GM23338 (cell line): ENCODE data around the gene CIART. TPM values are rescaled to one million over a fixed set of nuclear protein-coding genes. Genes with fewer than 3 reads are reported as not detected.

ENCODE experiments used
- ATAC-seq: fragments of 200-7000 bp; cut with Tn5 transposase; 3 replicates; pipeline ENCODE4 v1.9.1; 2020
- DNase-seq: peaks from one replicate; pipeline ENCODE4 v3.0.0-alpha.2; 2015; ENCODE audit warnings: low spot score
- H2AFZ ChIP-seq: fragments of 200-600 bp; sonication (generic); 2 replicates; pipeline ENCODE4 v1.8.0; 2016; ENCODE audit warnings: antibody characterized with exemption, mild to moderate bottlenecking, moderate library complexity
- H3F3A ChIP-seq: fragments of 200-600 bp; sonication (generic); replicated peaks from 2 replicates; pipeline ENCODE4 v1.8.0; 2017; ENCODE audit warnings: antibody characterized with exemption, mixed run types, low read depth
- H3K27ac ChIP-seq: fragments of 200-600 bp; sonication (generic); 2 replicates; pipeline ENCODE4 v1.6.1; 2016; ENCODE audit warnings: low read depth
- H3K27me3 ChIP-seq: fragments of 200-600 bp; sonication (generic); 2 replicates; pipeline ENCODE4 v1.8.0; 2016; ENCODE audit warnings: mild to moderate bottlenecking, mixed run types, moderate library complexity; ENCODE audit not compliant: insufficient read depth
- H3K36me3 ChIP-seq: fragments of 200-600 bp; sonication (generic); 2 replicates; pipeline ENCODE4 v1.8.0; 2016; ENCODE audit warnings: mild to moderate bottlenecking; ENCODE audit not compliant: insufficient read depth
- H3K4me1 ChIP-seq: fragments of 200-600 bp; sonication (generic); 2 replicates; pipeline ENCODE4 v1.8.0; 2016; ENCODE audit warnings: mild to moderate bottlenecking, moderate library complexity; ENCODE audit not compliant: insufficient read depth
- H3K4me2 ChIP-seq: fragments of 200-600 bp; sonication (generic); 2 replicates; pipeline ENCODE4 v1.7.1; 2017; ENCODE audit warnings: mixed run types
- H3K4me3 ChIP-seq: fragments of 200-600 bp; sonication (generic); 2 replicates; pipeline ENCODE4 v1.6.1; 2016; ENCODE audit warnings: mixed run types
- H3K79me2 ChIP-seq: fragments of 200-600 bp; sonication (generic); replicated peaks from 2 replicates; pipeline ENCODE4 v1.8.0; 2017; ENCODE audit warnings: mild to moderate bottlenecking; ENCODE audit not compliant: insufficient read depth
- H3K9me2 ChIP-seq: fragments of 200-600 bp; sonication (generic); 2 replicates; pipeline ENCODE4 v1.8.0; 2017; ENCODE audit not compliant: insufficient read depth
- H4K20me1 ChIP-seq: fragments of 200-600 bp; sonication (generic); replicated peaks from 2 replicates; pipeline ENCODE4 v1.8.0; 2017; ENCODE audit warnings: mild to moderate bottlenecking; ENCODE audit not compliant: insufficient read depth
- H3K27ac Mint-ChIP-seq: 2 replicates; pipeline ENCODE4 v1.8.0; 2020; ENCODE audit warnings: inconsistent platforms, mild to moderate bottlenecking, moderate library complexity, mixed read lengths
- H3K27me3 Mint-ChIP-seq: 3 replicates; pipeline ENCODE4 v1.8.0; 2022; ENCODE audit warnings: low read depth, mild to moderate bottlenecking, moderate library complexity, mixed read lengths, inconsistent platforms; ENCODE audit not compliant: insufficient read depth, poor library complexity
- H3K36me3 Mint-ChIP-seq: 3 replicates; pipeline ENCODE4 v1.8.0; 2021; ENCODE audit warnings: low read depth, mild to moderate bottlenecking, inconsistent platforms, moderate library complexity, mixed read lengths
- H3K4me1 Mint-ChIP-seq: 3 replicates; pipeline ENCODE4 v1.8.0; 2020; ENCODE audit warnings: mild to moderate bottlenecking, inconsistent platforms, mixed read lengths
- H3K4me3 Mint-ChIP-seq: 3 replicates; pipeline ENCODE4 v1.8.0; 2021; ENCODE audit warnings: moderate library complexity, mild to moderate bottlenecking, inconsistent platforms, mixed read lengths
- H3K9me3 Mint-ChIP-seq: 3 replicates; pipeline ENCODE4 v1.8.0; 2020; ENCODE audit warnings: moderate library complexity, mild to moderate bottlenecking, inconsistent platforms, mixed read lengths
- CREB1 ChIP-seq: fragments of 250-450 bp; sonication (Bioruptor Pico); IDR thresholded peaks from 2 replicates; pipeline ENCODE4 v1.5.0; 2020; ENCODE audit warnings: low read depth, mild to moderate bottlenecking, moderate library complexity
- CTCF ChIP-seq, 2 experiments: fragments of 200-600 bp in 1 of 2; sonication (generic) in 1 of 2; conservative IDR thresholded peaks; 2 replicates each; pipeline versions ENCODE4 v1.5.1 to v1.6.1; 2016 to 2017; ENCODE audit warnings: antibody characterized with exemption in 2 of 2, low read depth in 2 of 2, mild to moderate bottlenecking in 2 of 2, moderate library complexity in 1 of 2
- EZH2phosphoT487 ChIP-seq: fragments of 200-600 bp; sonication (generic); IDR thresholded peaks from one replicate; pipeline ENCODE4 v1.8.1; 2018; ENCODE audit warnings: antibody characterized with exemption; ENCODE audit not compliant: unreplicated experiment
- JUNB ChIP-seq: IDR thresholded peaks from one replicate; pipeline ENCODE4 v1.6.1; 2016; ENCODE audit warnings: antibody characterized with exemption; ENCODE audit not compliant: unreplicated experiment
- NANOG ChIP-seq: IDR thresholded peaks from 2 replicates; pipeline ENCODE4 v1.6.1; 2016; ENCODE audit warnings: antibody characterized with exemption, borderline replicate concordance
- POLR2AphosphoS5 ChIP-seq: IDR thresholded peaks from 2 replicates; pipeline ENCODE4 v1.6.1; 2016; ENCODE audit warnings: antibody characterized with exemption, low read depth
- REST ChIP-seq: IDR thresholded peaks from one replicate; pipeline ENCODE4 v1.6.1; 2018; ENCODE audit warnings: antibody characterized with exemption; ENCODE audit not compliant: unreplicated experiment
- STAT1 ChIP-seq: IDR thresholded peaks from one replicate; pipeline ENCODE4 v1.6.1; 2016; ENCODE audit warnings: antibody characterized with exemption; ENCODE audit not compliant: unreplicated experiment
- ZNF114 ChIP-seq: fragments of 250-450 bp; sonication (Bioruptor Pico); IDR thresholded peaks from 2 replicates; pipeline ENCODE4 v1.5.0; 2020; ENCODE audit warnings: mild to moderate bottlenecking, moderate library complexity
- ZNF331 ChIP-seq: fragments of 250-450 bp; sonication (Bioruptor Pico); IDR thresholded peaks from 2 replicates; pipeline ENCODE4 v1.5.0; 2020; ENCODE audit warnings: low read depth, mild to moderate bottlenecking, moderate library complexity
- ZNF462 ChIP-seq: fragments of 250-450 bp; sonication (Bioruptor Pico); IDR thresholded peaks from 2 replicates; pipeline ENCODE4 v1.5.0; 2020; ENCODE audit warnings: mild to moderate bottlenecking, moderate library complexity
- polyA plus RNA-seq: library from polyadenylated mRNA; unstranded; fragments of >200 nt; fragmentation: Nextera tagmentation; extraction: Ambion mirVana; gene quantifications from 2 replicates; pipeline ENCODE4 v1.2.1, GENCODE V29; 2016
- total RNA-seq: library from RNA; depleted of rRNA; stranded (reverse); fragments of >200 nt; shearing (Covaris generic); gene quantifications from 2 replicates; pipeline ENCODE4 v1.2.3, GENCODE V29; 2014
- TF ChIP-seq, protein P1 (sequence below): IDR thresholded peaks from 2 replicates; pipeline ENCODE4 v1.6.1; 2016; ENCODE audit warnings: antibody characterized with exemption

CIART gene
- total and polyA plus RNA-seq, 2 experiments from 2014 or later: 9.3 to 16.4 TPM

DNA sequence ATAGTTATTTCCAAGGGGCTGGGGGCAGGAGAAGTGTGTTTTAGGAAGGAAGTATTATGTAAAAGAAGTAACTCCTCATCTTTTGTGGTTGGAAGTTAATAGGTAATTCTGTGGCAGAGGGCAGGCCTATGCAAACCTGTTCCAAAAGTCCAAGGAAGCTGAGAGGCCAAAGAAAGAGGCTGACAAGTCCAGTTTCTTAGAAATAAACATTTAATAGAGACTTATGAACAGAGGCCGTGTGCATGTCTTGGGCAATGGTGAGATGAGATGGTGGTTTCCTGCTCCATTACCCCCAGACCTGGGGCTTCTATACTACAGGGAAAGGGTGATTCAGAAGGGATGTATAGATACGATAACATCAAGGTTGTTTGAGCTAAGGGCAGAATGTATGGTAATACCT is 32.4 kb upstream of the CIART start (continued):
- no peak for TF ChIP-seq JUNB
- no peak for TF ChIP-seq ZNF331
- TF ChIP-seq REST: no peak
- TF ChIP-seq EZH2phosphoT487: no peak
- no peak for TF ChIP-seq CTCF (conservative IDR thresholded peaks at IDR 0.05; ENCODE audit: low read depth in 2 of 2)
- TF ChIP-seq, protein P1, sequence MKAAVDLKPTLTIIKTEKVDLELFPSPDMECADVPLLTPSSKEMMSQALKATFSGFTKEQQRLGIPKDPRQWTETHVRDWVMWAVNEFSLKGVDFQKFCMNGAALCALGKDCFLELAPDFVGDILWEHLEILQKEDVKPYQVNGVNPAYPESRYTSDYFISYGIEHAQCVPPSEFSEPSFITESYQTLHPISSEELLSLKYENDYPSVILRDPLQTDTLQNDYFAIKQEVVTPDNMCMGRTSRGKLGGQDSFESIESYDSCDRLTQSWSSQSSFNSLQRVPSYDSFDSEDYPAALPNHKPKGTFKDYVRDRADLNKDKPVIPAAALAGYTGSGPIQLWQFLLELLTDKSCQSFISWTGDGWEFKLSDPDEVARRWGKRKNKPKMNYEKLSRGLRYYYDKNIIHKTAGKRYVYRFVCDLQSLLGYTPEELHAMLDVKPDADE: no peak
- no peak for TF ChIP-seq ZNF114 (CRISPR knock-in tag)
- TF ChIP-seq STAT1: no peak
- no peak for TF ChIP-seq NANOG
- TF ChIP-seq CREB1: no peak

- H3K4me3 ChIP-seq: peak overlapping the region; percentile 88
- peak overlapping the region; percentile 91 for H3K4me3 Mint-ChIP-seq
- TF ChIP-seq POLR2AphosphoS5 (no peak), ZNF462 (CRISPR knock-in tag) (0 out of 2 replicates have a peak, but pooled peaks have one; percentile 2), CREB1 (0 out of 2 replicates have a peak, but pooled peaks have one; percentile 8)
Observed at GRCh38 chr1:150256198-150256553, 26.2 kb upstream of the CIART start.

More at GRCh38 chr1:150256198-150256553, 26.2 kb upstream of the CIART start:
- peak overlapping the region; percentile 95 for H3K4me2 ChIP-seq
- peaks cover 3% of the 10 kb centered on the region; the same call in 1 of the 2 replicates for H3K36me3 ChIP-seq
- Mint-ChIP-seq H3K27me3 (peaks cover 7% of the 10 kb centered on the region), H3K36me3 (peaks cover 8% of the 10 kb centered on the region; the same call in 2 of the 3 replicates), H3K9me3 (peaks cover 2% of the 10 kb centered on the region; the same call in 2 of the 3 replicates), H3K27ac (peak overlapping the region; percentile 98), H3K4me1 (peaks cover 36% of the 10 kb centered on the region)
- peaks cover 24% of the 10 kb centered on the region; the same call in 1 of the 2 replicates for H3F3A ChIP-seq
- H2AFZ ChIP-seq: no peak overlapping the region
- peaks cover 21% of the 10 kb centered on the region for H3K4me1 ChIP-seq
- ATAC-seq (no peak), DNase-seq (no peak)
- peaks cover 22% of the 10 kb centered on the region for H3K79me2 ChIP-seq
- H3K9me2 ChIP-seq: no peaks in the 10 kb centered on the region
- no peaks in the 10 kb centered on the region for H4K20me1 ChIP-seq
- peak overlapping the region; percentile 89 for H3K27ac ChIP-seq
- H3K27me3 ChIP-seq: no peaks in the 10 kb centered on the region
